Activated CD4-positive, alpha-beta T cell treated with anti-CD3 and anti-CD28 coated beads, Interleukin-2, amount 10 ng/mL, durations not matched to agents 24 days and 14 days (primary cell): ENCODE results near the gene B4GALT5. TPM values are rescaled to one million over a fixed set of nuclear protein-coding genes. Genes with fewer than 3 reads are reported as not detected.
"Not testable (repeated sequence)": the region's sequence is repeated elsewhere in the genome, so short reads cannot be mapped to it uniquely, and the experiment has no call there.

ENCODE experiments used
- DNase-seq: peaks from one replicate; pipeline ENCODE4 v3.0.0; 2022
- H3K27ac Mint-ChIP-seq: one replicate; pipeline ENCODE4 v1.8.0; 2022; ENCODE audit warnings: mild to moderate bottlenecking, mixed read lengths
- H3K27me3 Mint-ChIP-seq: one replicate; pipeline ENCODE4 v1.8.0; 2022; ENCODE audit warnings: mixed read lengths
- H3K36me3 Mint-ChIP-seq: one replicate; pipeline ENCODE4 v1.8.0; 2022; ENCODE audit warnings: low read depth, mild to moderate bottlenecking, mixed read lengths
- H3K4me1 Mint-ChIP-seq: one replicate; pipeline ENCODE4 v1.8.0; 2021; ENCODE audit warnings: mixed read lengths
- H3K4me3 Mint-ChIP-seq: one replicate; pipeline ENCODE4 v1.8.0; 2022; ENCODE audit warnings: mild to moderate bottlenecking, moderate library complexity, mixed read lengths
- H3K9me3 Mint-ChIP-seq: one replicate; pipeline ENCODE4 v1.8.0; 2021; ENCODE audit warnings: mixed read lengths
- intact Hi-C: fragments of 100-400 bp; cut with micrococcal nuclease; formaldehyde crosslinking; loops from one replicate; pipeline ENCODE4 v1.15.1; 2023
- total RNA-seq: library from RNA; stranded (reverse); gene quantifications from 2 replicates; pipeline ENCODE4 v1.2.3, GENCODE V29; 2022

Gene B4GALT5
- total RNA-seq, 1 donor from 2014 or later: 39.1 TPM

DNA sequence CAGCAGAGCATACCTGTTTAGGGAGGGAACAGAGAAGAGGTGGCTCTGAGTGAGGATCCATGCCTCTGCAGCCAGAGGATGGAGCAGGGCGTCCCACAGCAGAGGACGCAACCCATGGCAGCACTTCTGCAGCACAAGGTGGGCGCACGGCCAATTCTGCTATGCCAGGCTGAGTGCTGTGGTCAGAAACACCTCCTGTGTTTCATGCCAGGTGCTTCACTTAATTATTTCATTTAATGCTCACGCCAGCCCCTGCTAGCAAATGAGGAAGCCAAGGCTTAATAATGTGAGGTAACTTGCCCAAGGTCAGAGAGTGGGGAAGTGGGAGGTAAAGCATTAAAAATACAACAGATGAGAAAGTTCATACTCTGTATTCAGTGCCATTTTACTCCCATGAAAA, 77.2 kb downstream of the B4GALT5 start:
- Mint-ChIP-seq H3K27ac (no peak overlapping the region), H3K4me1 (peaks cover 11% of the 10 kb centered on the region)
- intact Hi-C loops: no loop called here

DNA sequence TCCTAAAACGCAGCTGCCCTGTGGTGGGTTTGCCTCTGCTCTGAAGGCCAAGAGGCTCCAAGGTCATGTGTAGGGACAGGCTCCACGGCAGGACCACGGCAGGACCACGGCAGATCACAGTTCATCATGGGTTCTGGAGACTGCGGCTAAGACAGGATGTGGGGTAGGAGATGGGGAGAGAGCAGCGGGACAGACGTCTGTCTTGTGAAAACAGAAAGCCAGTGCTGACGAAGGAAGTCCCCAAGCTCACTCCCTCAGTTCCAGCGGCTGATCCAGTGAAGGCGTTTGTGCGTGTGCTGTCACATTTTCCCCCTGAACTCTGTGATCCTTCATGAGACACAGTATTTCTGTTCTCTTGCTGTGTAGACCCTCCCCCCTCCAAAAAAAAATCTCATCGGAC, 77.8 kb downstream of the B4GALT5 start:
- DNase-seq: no peak
- H3K4me3 Mint-ChIP-seq: no peak overlapping the region
- intact Hi-C loops: no loop called here
- H3K27me3 Mint-ChIP-seq: no peaks in the 10 kb centered on the region
- no peak overlapping the region for H3K27ac Mint-ChIP-seq
- no peaks in the 10 kb centered on the region for H3K9me3 Mint-ChIP-seq
- peaks cover 46% of the 10 kb centered on the region for H3K36me3 Mint-ChIP-seq
- peaks cover 11% of the 10 kb centered on the region for H3K4me1 Mint-ChIP-seq

More for the DNA sequence above, 77.2 kb downstream of the B4GALT5 start:
- Mint-ChIP-seq H3K4me3 (no peak overlapping the region), H3K9me3 (no peaks in the 10 kb centered on the region), H3K27me3 (no peaks in the 10 kb centered on the region), H3K36me3 (peaks cover 51% of the 10 kb centered on the region)
- DNase-seq: no peak

DNA sequence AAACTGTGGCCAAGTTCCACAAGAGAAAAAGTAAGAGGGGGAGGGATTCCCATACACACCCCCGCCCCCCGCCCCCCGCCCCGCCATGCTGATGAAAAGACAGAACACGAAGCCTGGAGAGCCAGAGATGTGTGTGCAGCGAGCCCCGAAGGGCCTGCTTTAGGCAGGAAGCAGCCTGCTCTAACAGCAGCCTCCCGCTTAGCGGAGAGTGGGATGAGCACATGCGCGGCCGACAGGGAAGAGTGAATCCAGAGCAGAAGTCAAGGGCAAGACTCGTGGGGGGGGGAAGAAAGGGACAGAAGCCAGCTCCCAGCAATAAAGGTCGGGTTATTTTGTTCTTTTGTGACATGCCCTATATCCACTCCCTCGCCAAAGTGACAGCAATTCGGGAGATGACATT, 78.5 kb downstream of the B4GALT5 start:
- H3K4me1 Mint-ChIP-seq: peaks cover 11% of the 10 kb centered on the region
- H3K27ac Mint-ChIP-seq: no peak overlapping the region
- H3K9me3 Mint-ChIP-seq: no peaks in the 10 kb centered on the region
- H3K27me3 Mint-ChIP-seq: no peaks in the 10 kb centered on the region
- peaks cover 42% of the 10 kb centered on the region for H3K36me3 Mint-ChIP-seq
- intact Hi-C loops: no loop called here
- no peak for DNase-seq
- H3K4me3 Mint-ChIP-seq: no peak overlapping the region

DNA sequence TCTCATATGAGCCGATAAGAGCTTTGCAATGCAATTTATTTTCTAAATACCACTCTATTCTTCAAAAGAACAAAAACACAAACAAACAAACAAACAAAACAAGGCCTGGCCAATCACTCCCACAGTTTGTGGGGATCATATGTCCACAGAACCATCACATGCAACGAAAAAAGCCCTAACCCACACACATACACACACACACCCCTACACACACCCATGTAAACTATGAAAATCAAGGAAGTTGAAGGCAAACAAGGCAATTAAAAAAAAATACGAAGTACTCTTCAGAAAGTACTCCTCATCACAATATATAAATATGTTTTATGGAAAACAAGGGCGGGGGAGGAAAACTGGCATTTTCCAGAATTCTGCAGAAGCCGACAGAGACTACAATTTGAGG, 79.6 kb downstream of the B4GALT5 start:
- Mint-ChIP-seq H3K9me3 (no peaks in the 10 kb centered on the region), H3K27me3 (no peaks in the 10 kb centered on the region), H3K4me1 (peaks cover 11% of the 10 kb centered on the region), H3K36me3 (peaks cover 39% of the 10 kb centered on the region), H3K27ac (no peak overlapping the region), H3K4me3 (no peak overlapping the region)
- intact Hi-C loops: no loop called here
- no peak for DNase-seq

DNA sequence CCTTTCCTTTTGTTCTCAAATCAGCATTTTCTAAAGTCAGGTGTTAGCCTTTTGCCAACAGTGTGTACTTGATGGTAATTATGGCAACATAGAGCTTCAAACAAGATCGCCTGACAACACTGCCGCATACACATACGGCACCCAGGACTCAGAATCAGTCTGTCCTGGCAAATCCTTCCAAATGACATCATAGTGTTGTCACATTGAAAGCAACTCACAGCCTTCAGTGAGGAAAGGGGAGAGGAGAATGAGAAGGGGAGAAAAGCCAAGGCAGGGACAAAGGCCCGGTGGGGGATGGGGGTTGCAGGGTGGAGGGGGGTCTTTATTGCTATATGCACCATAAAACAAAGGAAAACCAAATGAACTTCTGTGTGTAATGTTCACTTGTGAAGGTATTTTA, 80.0 kb downstream of the B4GALT5 start:
- Mint-ChIP-seq H3K4me1 (peaks cover 11% of the 10 kb centered on the region), H3K27ac (no peak overlapping the region), H3K27me3 (no peaks in the 10 kb centered on the region), H3K4me3 (no peak overlapping the region), H3K9me3 (no peaks in the 10 kb centered on the region), H3K36me3 (peaks cover 37% of the 10 kb centered on the region)
- intact Hi-C loops: no loop called here
- no peak for DNase-seq

DNA sequence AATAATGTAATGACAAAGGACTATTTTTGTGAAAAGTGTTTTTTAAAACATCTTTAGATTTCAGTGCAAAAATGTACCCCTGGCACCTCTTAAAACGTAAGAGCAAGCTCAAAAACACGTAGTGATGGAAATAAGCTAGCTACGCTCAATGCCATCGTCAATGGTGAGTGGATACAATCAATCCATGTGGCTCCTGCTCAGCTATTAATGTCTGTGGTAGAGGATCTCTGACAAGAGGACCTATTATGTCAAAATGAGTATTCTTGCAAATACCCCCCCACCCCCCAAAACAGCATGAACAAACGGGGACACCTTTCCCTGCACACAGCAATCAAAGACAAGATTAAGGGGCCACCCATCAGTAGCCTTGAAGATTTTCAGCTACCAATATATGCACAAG, 80.7 kb downstream of the B4GALT5 start:
- Mint-ChIP-seq H3K4me3 (no peak overlapping the region), H3K27ac (no peak overlapping the region), H3K9me3 (no peaks in the 10 kb centered on the region), H3K27me3 (no peaks in the 10 kb centered on the region), H3K36me3 (peaks cover 37% of the 10 kb centered on the region), H3K4me1 (peaks cover 11% of the 10 kb centered on the region)
- DNase-seq: no peak
- intact Hi-C loops: no loop called here

DNA sequence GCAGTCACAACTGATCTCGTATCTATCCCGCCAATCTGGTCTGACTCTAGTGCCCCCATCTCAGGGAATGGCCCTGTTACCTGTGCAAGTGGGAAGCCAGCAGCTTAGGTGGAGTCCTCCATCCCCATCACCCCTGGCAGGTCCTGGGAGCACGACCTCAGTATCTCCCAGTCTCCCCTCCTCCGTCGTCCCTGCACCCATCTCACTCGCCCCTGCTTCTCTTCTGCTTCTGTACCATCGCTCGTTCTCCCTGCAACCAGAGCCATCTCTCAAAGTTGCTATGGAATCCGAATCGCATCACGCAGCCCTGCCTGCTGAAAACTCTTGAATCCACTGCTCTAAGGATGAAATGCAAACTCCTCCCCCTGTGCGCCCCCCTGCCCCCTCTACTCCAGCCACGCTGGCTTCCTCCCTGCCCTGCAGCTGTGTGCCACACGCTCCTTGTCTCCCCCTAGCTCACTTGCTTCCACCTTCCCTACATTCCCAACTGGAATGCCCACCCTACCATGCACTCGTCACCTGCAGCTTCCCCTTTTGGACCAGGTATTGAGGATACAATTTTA, 81.7 kb downstream of the B4GALT5 start:
- DNase-seq: no peak
- Mint-ChIP-seq H3K27ac (peak overlapping the region; percentile 48), H3K4me1 (peaks cover 15% of the 10 kb centered on the region), H3K27me3 (no peaks in the 10 kb centered on the region), H3K36me3 (peaks cover 36% of the 10 kb centered on the region), H3K4me3 (no peak overlapping the region), H3K9me3 (no peaks in the 10 kb centered on the region)
- intact Hi-C loops: no loop called here

DNA sequence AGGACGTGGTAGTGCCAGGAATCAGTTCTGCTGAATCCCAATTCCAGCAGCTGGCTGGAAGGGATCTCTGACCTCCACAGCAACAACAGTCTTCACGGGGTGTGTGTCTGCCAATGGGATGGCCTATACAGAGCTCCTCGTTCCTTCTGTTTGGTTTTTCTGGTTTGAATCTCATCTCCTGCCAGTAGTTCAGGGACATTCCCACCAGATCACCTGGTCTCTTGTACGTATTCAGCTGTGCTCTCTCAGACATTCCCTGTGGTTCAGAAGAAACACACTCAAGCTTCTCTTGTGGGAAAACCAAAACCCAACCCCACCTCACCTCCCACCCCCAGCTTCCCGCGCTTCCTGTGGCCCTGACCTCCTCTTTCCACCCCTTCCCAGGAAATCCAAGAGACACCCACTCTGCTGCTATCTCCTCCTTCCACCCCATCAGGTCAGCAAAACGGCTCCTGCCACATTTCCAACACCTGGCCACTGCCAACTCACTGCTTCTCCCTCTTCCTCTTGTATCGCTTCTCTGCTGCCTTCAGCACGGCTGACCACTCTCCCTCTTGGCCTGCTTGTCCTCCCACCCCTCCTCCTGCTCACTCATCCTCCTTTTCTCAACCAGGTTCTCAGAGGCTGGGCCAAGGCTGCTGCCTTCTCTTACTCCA, 82.5 kb downstream of the B4GALT5 start:
- H3K36me3 Mint-ChIP-seq: peaks cover 29% of the 10 kb centered on the region
- no peaks in the 10 kb centered on the region for H3K9me3 Mint-ChIP-seq
- peaks cover 15% of the 10 kb centered on the region for H3K4me1 Mint-ChIP-seq
- DNase-seq: no peak
- no peaks in the 10 kb centered on the region for H3K27me3 Mint-ChIP-seq
- no peak overlapping the region for H3K27ac Mint-ChIP-seq
- intact Hi-C loops: no loop called here
- H3K4me3 Mint-ChIP-seq: no peak overlapping the region

DNA sequence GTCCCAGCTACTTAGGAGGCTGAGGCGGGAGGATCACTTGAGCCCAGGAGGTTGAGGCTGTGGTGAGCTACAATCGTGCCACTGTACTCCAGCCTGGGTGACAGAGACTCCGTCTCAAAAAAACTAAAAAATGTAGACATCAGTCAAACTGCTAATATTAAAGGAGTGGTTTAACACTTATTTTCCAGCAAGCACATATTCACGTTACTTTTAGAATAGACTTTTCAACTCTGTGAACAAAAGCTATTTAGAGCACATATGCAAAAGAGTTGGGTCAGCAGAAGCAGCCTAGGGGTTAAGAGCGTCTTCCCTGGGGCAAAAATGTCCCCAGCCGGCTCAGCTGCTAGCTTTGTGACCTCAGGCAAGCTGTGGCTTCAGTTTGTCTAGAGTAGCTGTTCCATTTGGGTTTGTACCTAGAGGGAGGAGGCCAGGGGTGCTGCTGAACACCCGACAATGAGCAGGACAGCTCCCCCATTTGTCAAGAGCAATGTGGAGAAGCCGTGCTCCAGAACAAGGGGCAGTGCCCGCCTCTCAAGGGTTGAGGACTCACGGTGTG, 83.2 kb downstream of the B4GALT5 start:
- intact Hi-C loops: no loop called here

DNA sequence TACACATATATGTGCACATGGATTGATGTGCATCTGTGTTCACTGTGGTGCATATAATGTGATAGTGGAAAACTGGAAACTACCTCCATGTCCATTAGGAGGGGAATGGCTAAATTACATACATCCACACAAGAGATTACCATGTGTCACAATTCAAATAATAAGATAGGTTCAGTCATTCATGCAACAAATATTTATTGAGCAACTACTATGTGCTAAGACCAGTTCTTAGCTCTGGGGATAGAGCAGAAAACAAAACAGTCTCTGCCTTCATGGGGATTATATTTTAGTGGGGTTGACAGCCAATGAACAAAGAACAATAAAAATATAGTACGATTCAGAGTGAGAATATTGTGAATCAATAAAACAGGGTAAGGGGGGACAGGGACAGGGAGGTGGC, 84.1 kb downstream of the B4GALT5 start:
- Mint-ChIP-seq H3K4me3 (no peak overlapping the region), H3K27me3 (peaks cover under 1% of the 10 kb centered on the region), H3K36me3 (peaks cover 18% of the 10 kb centered on the region), H3K27ac (no peak overlapping the region), H3K4me1 (peaks cover 15% of the 10 kb centered on the region), H3K9me3 (no peaks in the 10 kb centered on the region)
- DNase-seq: no peak
- intact Hi-C loops: no loop called here

More for the DNA sequence above, 83.2 kb downstream of the B4GALT5 start:
- DNase-seq: no peak
- Mint-ChIP-seq H3K9me3 (no peaks in the 10 kb centered on the region), H3K4me3 (no peak overlapping the region), H3K4me1 (peaks cover 15% of the 10 kb centered on the region), H3K27me3 (no peaks in the 10 kb centered on the region), H3K27ac (no peak overlapping the region), H3K36me3 (peaks cover 23% of the 10 kb centered on the region)

DNA sequence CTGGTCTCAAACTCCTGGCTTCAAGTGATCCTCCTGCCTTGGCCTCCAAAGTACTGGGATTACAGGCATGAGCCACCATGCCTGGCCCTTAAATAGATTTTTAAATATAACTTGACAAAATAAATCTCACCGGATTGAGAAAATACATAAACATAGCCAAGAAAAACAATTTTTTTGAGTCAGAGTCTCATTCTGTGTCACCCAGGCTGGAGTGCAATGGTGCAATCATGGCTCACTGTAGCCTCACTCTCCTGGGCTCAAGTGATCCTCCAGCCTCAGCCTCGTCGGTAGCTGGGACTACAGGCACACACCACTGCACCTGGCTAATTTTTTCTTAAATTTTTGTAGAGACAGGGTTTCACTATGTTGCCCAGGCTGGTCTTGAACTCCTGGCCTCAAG, 85.4 kb downstream of the B4GALT5 start:
- peaks cover 10% of the 10 kb centered on the region for H3K36me3 Mint-ChIP-seq
- H3K27ac Mint-ChIP-seq, DNase-seq, H3K4me3 Mint-ChIP-seq, H3K9me3 Mint-ChIP-seq, H3K27me3 Mint-ChIP-seq, intact Hi-C loops: not testable (repeated sequence)
- H3K4me1 Mint-ChIP-seq: peaks cover 17% of the 10 kb centered on the region

DNA sequence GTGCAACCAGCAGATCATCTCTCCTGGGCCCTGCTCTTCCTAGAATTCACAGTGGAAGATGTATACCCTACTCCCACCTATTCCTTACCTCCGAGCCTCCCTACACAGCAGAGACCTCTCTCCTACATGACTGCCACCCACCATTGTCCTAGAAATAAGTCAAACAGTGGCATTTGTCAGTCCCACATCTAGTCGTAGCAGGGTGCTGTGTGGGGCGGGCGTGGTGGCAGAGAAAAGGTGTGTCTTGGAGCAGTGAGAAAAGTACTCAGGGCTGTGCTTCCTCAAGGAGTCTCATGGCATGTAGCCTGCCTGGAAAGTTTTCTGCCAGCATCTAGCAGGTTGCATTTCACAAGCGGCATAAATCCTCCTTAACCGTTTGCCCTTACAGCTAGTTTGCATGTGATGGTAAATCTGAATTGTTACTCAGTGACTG, 86.3 kb downstream of the B4GALT5 start:
- intact Hi-C loops: no loop called here
- no peak overlapping the region for H3K27ac Mint-ChIP-seq
- H3K27me3 Mint-ChIP-seq: peaks cover 3% of the 10 kb centered on the region
- H3K4me3 Mint-ChIP-seq: no peak overlapping the region
- peaks cover 17% of the 10 kb centered on the region for H3K4me1 Mint-ChIP-seq
- DNase-seq: no peak
- no peaks in the 10 kb centered on the region for H3K9me3 Mint-ChIP-seq
- peaks cover 10% of the 10 kb centered on the region for H3K36me3 Mint-ChIP-seq

DNA sequence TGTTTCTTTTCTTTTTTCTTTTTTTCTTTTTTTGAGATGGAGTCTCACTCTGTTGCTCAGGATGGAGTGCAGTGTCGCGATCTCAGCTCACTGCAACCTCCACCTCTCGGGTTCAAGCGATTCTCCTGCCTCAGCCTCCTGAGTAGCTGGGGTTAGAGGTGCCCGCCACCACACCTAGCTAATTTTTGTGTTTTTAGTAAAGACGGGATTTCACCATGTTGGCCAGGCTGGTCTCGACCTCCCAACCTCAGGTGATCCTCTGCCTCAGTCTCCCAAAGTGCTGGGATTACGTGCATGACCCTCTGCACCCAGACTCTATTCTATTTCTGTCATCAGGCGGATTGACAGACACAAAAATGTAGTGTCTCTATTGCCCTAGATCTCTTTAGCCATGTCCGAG, 88.7 kb downstream of the B4GALT5 start:
- not testable (repeated sequence) for H3K4me1 Mint-ChIP-seq, H3K9me3 Mint-ChIP-seq, H3K36me3 Mint-ChIP-seq, DNase-seq, H3K27ac Mint-ChIP-seq, H3K27me3 Mint-ChIP-seq, H3K4me3 Mint-ChIP-seq
- intact Hi-C loops: loop anchor here (5.0 kb wide), 2 partner anchors 32 to 87 kb away; partner anchors contain the start of gene B4GALT5

DNA sequence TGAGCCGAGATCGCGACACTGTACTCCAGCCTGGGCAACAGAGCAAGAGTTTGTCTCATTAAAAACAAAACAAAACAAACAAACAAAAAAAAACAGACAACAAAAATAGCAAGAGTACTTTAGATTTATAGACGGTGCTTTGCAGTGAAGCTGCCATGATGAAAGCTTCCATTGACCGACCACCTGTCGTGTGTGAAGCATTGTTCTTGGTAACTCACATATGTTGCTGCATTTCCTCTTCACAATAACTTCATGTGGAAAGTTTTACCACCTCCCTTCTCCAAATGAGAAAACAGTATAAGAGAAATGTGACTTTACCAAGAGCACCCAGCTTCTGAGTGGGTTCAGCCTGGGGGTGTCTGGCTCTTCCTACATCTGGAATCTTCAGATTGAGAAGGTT, 89.4 kb downstream of the B4GALT5 start:
- peaks cover 8% of the 10 kb centered on the region for H3K4me1 Mint-ChIP-seq
- no peaks in the 10 kb centered on the region for H3K9me3 Mint-ChIP-seq
- peaks cover 9% of the 10 kb centered on the region for H3K27me3 Mint-ChIP-seq
- H3K4me3 Mint-ChIP-seq: no peak overlapping the region
- H3K27ac Mint-ChIP-seq: no peak overlapping the region
- no peak for DNase-seq
- intact Hi-C loops: loop anchor here (5.0 kb wide), 2 partner anchors 33 to 88 kb away; partner anchors contain the start of gene B4GALT5
- H3K36me3 Mint-ChIP-seq: peaks cover 2% of the 10 kb centered on the region
